HepG2 (cell line): ENCODE measurements around the gene VPS52. TPM values are rescaled to one million over a fixed set of nuclear protein-coding genes. Genes with fewer than 3 reads are reported as not detected.
A peak's percentile ranks its signal among the peaks of the same experiment; 100 is the strongest.

Source experiments
- AGO1 ChIP-seq: fragments of 200-400 bp; formaldehyde crosslinking; IDR thresholded peaks from 2 replicates; pipeline ENCODE4 v1.6.1; 2017; ENCODE audit warnings: mild to moderate bottlenecking, low read depth, low read length, moderate library complexity; ENCODE audit not compliant: poor library complexity, severe bottlenecking
- GATA4 ChIP-seq: sonication (generic); IDR thresholded peaks from 2 replicates; pipeline ENCODE4 v1.6.1; 2016; ENCODE audit warnings: antibody characterized with exemption, low read depth, borderline replicate concordance
- GTF3A ChIP-seq: sonication (generic); formaldehyde crosslinking; conservative IDR thresholded peaks from 2 replicates; pipeline ENCODE4 v1.4.0; 2020; ENCODE audit warnings: mild to moderate bottlenecking, missing genetic modification reagents
- JUN ChIP-seq: sonication (generic); formaldehyde crosslinking; IDR thresholded peaks from 2 replicates; pipeline ENCODE4 v1.4.0; 2020; ENCODE audit warnings: mild to moderate bottlenecking, missing genetic modification reagents
- NFATC3 ChIP-seq: sonication (generic); formaldehyde crosslinking; IDR thresholded peaks from 2 replicates; pipeline ENCODE4 v1.5.1; 2020; ENCODE audit warnings: mild to moderate bottlenecking, missing genetic modification reagents
- NR1H2 ChIP-seq: sonication (generic); formaldehyde crosslinking; IDR thresholded peaks from 2 replicates; pipeline ENCODE4 v1.8.1; 2022; ENCODE audit warnings: low read depth, missing genetic modification reagents, borderline replicate concordance
- RARA ChIP-seq: IDR thresholded peaks from 2 replicates; pipeline ENCODE4 v1.6.1; 2016; ENCODE audit warnings: missing genetic modification reagents, missing compliant biosample characterization
- RFX5 ChIP-seq: IDR thresholded peaks from 2 replicates; pipeline ENCODE4 v1.6.1; 2011; ENCODE audit warnings: low read depth, low read length, improper control_type of control experiment
- SNAPC2 ChIP-seq: sonication (generic); formaldehyde crosslinking; IDR thresholded peaks from 2 replicates; pipeline ENCODE4 v1.8.1; 2022; ENCODE audit warnings: mild to moderate bottlenecking, missing genetic modification reagents
- SP2 ChIP-seq: sonication (generic); formaldehyde crosslinking; IDR thresholded peaks from 2 replicates; pipeline ENCODE4 v1.5.1; 2020; ENCODE audit warnings: mild to moderate bottlenecking, missing genetic modification reagents
- XRCC5 ChIP-seq: fragments of 200-400 bp; formaldehyde crosslinking; optimal IDR thresholded peaks from 2 replicates; pipeline ENCODE3; 2017; ENCODE audit warnings: mild to moderate bottlenecking, low read length
- ZFP36L1 ChIP-seq: sonication (generic); formaldehyde crosslinking; IDR thresholded peaks from 2 replicates; pipeline ENCODE4 v1.8.0; 2022; ENCODE audit warnings: mild to moderate bottlenecking, missing genetic modification reagents, moderate library complexity
- ZNF10 ChIP-seq: sonication (generic); formaldehyde crosslinking; IDR thresholded peaks from 2 replicates; pipeline ENCODE4 v1.4.0; 2020; ENCODE audit warnings: mild to moderate bottlenecking, low read depth, missing genetic modification reagents, borderline replicate concordance
- ZNF224 ChIP-seq: sonication (generic); formaldehyde crosslinking; IDR thresholded peaks from 2 replicates; pipeline ENCODE4 v1.5.0; 2020; ENCODE audit warnings: mild to moderate bottlenecking, missing genetic modification reagents
- ZNF30 ChIP-seq: sonication (generic); formaldehyde crosslinking; IDR thresholded peaks from 2 replicates; pipeline ENCODE4 v1.5.0; 2020; ENCODE audit warnings: mild to moderate bottlenecking, missing genetic modification reagents
- ZNF337 ChIP-seq: sonication (generic); formaldehyde crosslinking; IDR thresholded peaks from 2 replicates; pipeline ENCODE4 v1.5.1; 2020; ENCODE audit warnings: missing genetic modification reagents, low read depth, mild to moderate bottlenecking, borderline replicate concordance
- ZNF780A ChIP-seq: sonication (generic); formaldehyde crosslinking; IDR thresholded peaks from 2 replicates; pipeline ENCODE4 v1.8.0; 2022; ENCODE audit warnings: mild to moderate bottlenecking, missing genetic modification reagents, moderate library complexity
- ZNF83 ChIP-seq: sonication (generic); formaldehyde crosslinking; IDR thresholded peaks from 2 replicates; pipeline ENCODE4 v1.4.0; 2020; ENCODE audit warnings: missing genetic modification reagents, mild to moderate bottlenecking, borderline replicate concordance
- ZNF891 ChIP-seq: sonication (generic); formaldehyde crosslinking; IDR thresholded peaks from 2 replicates; pipeline ENCODE4 v1.5.0; 2020; ENCODE audit warnings: mild to moderate bottlenecking, missing genetic modification reagents
- polyA plus RNA-seq, 8 experiments: library from polyadenylated mRNA; depleted of rRNA in 3 of 8; stranded (reverse) in 7 of 8; unstranded in 1 of 8; fragments of >200 nt; fragmentation: Illumina TruSeq in 4 of 8; extraction: Trizol in 4 of 8; gene quantifications; 2 replicates each; pipeline versions ENCODE4 v1.2.1 to v1.2.3, GENCODE V29; 2011 to 2016; ENCODE audit warnings: low read depth in 4 of 8, missing spikeins in 1 of 8, mixed read lengths in 1 of 8; ENCODE audit not compliant: insufficient read depth in 1 of 8
- total RNA-seq, 5 experiments: library from RNA; depleted of rRNA; stranded (reverse); fragments of >200 nt; fragmentation: Illumina TruSeq; extraction: Trizol; gene quantifications; 2 replicates each; pipeline ENCODE4 v1.2.3, GENCODE V29; 2016; ENCODE audit warnings: low read depth in 1 of 5
- TF ChIP-seq, protein P1 (sequence below): sonication (generic); formaldehyde crosslinking; IDR thresholded peaks from 2 replicates; pipeline ENCODE4 v1.5.1; 2020; ENCODE audit warnings: missing genetic modification reagents, mild to moderate bottlenecking, borderline replicate concordance
- TF ChIP-seq, protein P2 (sequence below): sonication (generic); formaldehyde crosslinking; IDR thresholded peaks from 2 replicates; pipeline ENCODE4 v1.4.0; 2020; ENCODE audit warnings: missing genetic modification reagents
- TF ChIP-seq, protein P3 (sequence below): sonication (generic); formaldehyde crosslinking; IDR thresholded peaks from 2 replicates; pipeline ENCODE4 v1.4.0; 2020; ENCODE audit warnings: missing genetic modification reagents
- TF ChIP-seq, protein P4 (sequence below): sonication (generic); formaldehyde crosslinking; IDR thresholded peaks from 2 replicates; pipeline ENCODE4 v1.8.0; 2022; ENCODE audit warnings: missing genetic modification reagents, mild to moderate bottlenecking, borderline replicate concordance

The VPS52 gene
- total and polyA plus RNA-seq, 2 of the 13 experiments (the other 11 are each of a cell fraction or from before 2014, with no cell fraction given) = 48.9 to 85.5 TPM

DNA sequence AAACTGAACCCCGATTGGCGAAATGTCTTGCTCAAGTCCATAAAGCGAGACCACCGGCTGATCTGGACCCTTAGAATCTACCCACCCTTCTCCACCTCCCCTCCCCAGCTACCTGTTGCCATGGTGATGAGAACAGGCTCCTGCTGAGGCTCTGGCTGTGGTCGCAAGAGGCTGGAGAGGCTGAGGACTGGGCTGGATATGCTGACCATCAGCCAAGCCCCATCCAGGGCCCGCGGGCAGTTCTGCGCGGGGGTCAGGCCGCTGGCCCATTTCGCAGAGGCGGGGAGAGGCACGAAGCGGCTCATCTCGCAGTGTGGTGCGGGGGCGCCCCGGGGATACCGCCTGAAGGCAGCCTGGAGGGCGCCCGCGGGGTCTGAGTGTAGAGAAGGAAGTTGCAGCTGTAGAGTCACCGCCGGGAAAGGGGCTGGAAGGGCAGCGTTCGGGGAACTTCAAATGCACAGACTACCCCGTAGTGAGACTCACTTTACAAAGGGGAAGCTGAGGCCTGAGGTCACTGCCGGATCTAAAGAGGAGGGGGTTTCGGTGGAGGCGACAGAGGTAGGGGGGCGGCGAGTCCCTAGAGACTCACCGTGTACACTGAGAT, 41.5 kb upstream of the VPS52 start (continued):
- peak; percentile 29; the same call in 1 of the 2 replicates for TF ChIP-seq RARA (CRISPR knock-in tag)
- TF ChIP-seq ZNF780A (CRISPR knock-in tag) = no peak
- no peak for TF ChIP-seq XRCC5
- TF ChIP-seq JUN (CRISPR knock-in tag) = no peak
- TF ChIP-seq, protein P1, sequence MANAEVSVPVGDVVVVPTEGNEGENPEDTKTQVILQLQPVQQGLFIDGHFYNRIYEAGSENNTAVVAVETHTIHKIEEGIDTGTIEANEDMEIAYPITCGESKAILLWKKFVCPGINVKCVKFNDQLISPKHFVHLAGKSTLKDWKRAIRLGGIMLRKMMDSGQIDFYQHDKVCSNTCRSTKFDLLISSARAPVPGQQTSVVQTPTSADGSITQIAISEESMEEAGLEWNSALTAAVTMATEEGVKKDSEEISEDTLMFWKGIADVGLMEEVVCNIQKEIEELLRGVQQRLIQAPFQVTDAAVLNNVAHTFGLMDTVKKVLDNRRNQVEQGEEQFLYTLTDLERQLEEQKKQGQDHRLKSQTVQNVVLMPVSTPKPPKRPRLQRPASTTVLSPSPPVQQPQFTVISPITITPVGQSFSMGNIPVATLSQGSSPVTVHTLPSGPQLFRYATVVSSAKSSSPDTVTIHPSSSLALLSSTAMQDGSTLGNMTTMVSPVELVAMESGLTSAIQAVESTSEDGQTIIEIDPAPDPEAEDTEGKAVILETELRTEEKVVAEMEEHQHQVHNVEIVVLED (CRISPR knock-in tag) = peak; percentile 0; the same call in 1 of the 2 replicates
- no peak for TF ChIP-seq RFX5
- TF ChIP-seq ZFP36L1 (CRISPR knock-in tag) = no peak
- TF ChIP-seq, protein P2, sequence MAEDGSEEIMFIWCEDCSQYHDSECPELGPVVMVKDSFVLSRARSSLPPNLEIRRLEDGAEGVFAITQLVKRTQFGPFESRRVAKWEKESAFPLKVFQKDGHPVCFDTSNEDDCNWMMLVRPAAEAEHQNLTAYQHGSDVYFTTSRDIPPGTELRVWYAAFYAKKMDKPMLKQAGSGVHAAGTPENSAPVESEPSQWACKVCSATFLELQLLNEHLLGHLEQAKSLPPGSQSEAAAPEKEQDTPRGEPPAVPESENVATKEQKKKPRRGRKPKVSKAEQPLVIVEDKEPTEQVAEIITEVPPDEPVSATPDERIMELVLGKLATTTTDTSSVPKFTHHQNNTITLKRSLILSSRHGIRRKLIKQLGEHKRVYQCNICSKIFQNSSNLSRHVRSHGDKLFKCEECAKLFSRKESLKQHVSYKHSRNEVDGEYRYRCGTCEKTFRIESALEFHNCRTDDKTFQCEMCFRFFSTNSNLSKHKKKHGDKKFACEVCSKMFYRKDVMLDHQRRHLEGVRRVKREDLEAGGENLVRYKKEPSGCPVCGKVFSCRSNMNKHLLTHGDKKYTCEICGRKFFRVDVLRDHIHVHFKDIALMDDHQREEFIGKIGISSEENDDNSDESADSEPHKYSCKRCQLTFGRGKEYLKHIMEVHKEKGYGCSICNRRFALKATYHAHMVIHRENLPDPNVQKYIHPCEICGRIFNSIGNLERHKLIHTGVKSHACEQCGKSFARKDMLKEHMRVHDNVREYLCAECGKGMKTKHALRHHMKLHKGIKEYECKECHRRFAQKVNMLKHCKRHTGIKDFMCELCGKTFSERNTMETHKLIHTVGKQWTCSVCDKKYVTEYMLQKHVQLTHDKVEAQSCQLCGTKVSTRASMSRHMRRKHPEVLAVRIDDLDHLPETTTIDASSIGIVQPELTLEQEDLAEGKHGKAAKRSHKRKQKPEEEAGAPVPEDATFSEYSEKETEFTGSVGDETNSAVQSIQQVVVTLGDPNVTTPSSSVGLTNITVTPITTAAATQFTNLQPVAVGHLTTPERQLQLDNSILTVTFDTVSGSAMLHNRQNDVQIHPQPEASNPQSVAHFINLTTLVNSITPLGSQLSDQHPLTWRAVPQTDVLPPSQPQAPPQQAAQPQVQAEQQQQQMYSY (CRISPR knock-in tag) = no peak
- TF ChIP-seq NR1H2 (CRISPR knock-in tag) = no peak
- TF ChIP-seq SP2 (CRISPR knock-in tag) = peak; percentile 23; the same call in 1 of the 2 replicates
- TF ChIP-seq ZNF224 (CRISPR knock-in tag) = peak; percentile 77; the same call in 1 of the 2 replicates
- TF ChIP-seq AGO1 = no peak
- TF ChIP-seq GTF3A (CRISPR knock-in tag) = no peak
- TF ChIP-seq GATA4 = no peak
- no peak for TF ChIP-seq ZNF30 (CRISPR knock-in tag)
- no peak for TF ChIP-seq ZNF337 (CRISPR knock-in tag)
- peak; percentile 77 for TF ChIP-seq ZNF891
- TF ChIP-seq, protein P3, sequence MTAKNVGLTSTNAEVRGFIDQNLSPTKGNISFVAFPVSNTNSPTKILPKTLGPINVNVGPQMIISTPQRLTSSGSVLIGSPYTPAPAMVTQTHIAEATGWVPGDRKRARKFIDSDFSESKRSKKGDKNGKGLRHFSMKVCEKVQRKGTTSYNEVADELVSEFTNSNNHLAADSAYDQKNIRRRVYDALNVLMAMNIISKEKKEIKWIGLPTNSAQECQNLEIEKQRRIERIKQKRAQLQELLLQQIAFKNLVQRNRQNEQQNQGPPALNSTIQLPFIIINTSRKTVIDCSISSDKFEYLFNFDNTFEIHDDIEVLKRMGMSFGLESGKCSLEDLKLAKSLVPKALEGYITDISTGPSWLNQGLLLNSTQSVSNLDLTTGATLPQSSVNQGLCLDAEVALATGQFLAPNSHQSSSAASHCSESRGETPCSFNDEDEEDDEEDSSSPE (CRISPR knock-in tag) = no peak
- no peak for TF ChIP-seq ZNF10 (CRISPR knock-in tag)
- TF ChIP-seq, protein P4, sequence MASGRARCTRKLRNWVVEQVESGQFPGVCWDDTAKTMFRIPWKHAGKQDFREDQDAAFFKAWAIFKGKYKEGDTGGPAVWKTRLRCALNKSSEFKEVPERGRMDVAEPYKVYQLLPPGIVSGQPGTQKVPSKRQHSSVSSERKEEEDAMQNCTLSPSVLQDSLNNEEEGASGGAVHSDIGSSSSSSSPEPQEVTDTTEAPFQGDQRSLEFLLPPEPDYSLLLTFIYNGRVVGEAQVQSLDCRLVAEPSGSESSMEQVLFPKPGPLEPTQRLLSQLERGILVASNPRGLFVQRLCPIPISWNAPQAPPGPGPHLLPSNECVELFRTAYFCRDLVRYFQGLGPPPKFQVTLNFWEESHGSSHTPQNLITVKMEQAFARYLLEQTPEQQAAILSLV (CRISPR knock-in tag) = peak; percentile 25; the same call in 1 of the 2 replicates
- peak; percentile 63; the same call in 1 of the 2 replicates for TF ChIP-seq SNAPC2 (CRISPR knock-in tag)
- TF ChIP-seq NFATC3 = 0 out of 2 replicates have a peak, but pooled peaks have one; percentile 39
- TF ChIP-seq ZNF83 = no peak
